Progenitor cell of endocrine pancreas (in vitro differentiated cells): ENCODE data around the gene ARCN1. TPM values are rescaled to one million over a fixed set of nuclear protein-coding genes. Genes with fewer than 3 reads are reported as not detected.

Experiments
- DNase-seq: peaks from one replicate; pipeline ENCODE4 v3.0.0; 2021; ENCODE audit warnings: low spot score; ENCODE audit not compliant: unreplicated experiment
- H3K27ac Mint-ChIP-seq: 2 replicates; pipeline ENCODE4 v1.8.0; 2021; ENCODE audit warnings: mild to moderate bottlenecking, moderate library complexity, mixed read lengths
- H3K27me3 Mint-ChIP-seq: 2 replicates; pipeline ENCODE4 v1.8.0; 2021; ENCODE audit warnings: mixed read lengths
- H3K36me3 Mint-ChIP-seq: 2 replicates; pipeline ENCODE4 v1.8.0; 2022; ENCODE audit warnings: mixed read lengths; ENCODE audit not compliant: insufficient read depth
- H3K4me1 Mint-ChIP-seq: 2 replicates; pipeline ENCODE4 v1.8.0; 2021; ENCODE audit warnings: low read depth, mixed read lengths
- H3K4me3 Mint-ChIP-seq: 2 replicates; pipeline ENCODE4 v1.8.0; 2021; ENCODE audit warnings: low read depth, mild to moderate bottlenecking, moderate library complexity, mixed read lengths
- H3K9me3 Mint-ChIP-seq: 2 replicates; pipeline ENCODE4 v1.8.0; 2021; ENCODE audit warnings: low read depth, mixed read lengths
- total RNA-seq: library from RNA; stranded (reverse); gene quantifications from 2 replicates; pipeline ENCODE4 v1.2.1, GENCODE V29; 2021
- TF ChIP-seq, protein P1 (sequence below): fragments of 200-600 bp; sonication (generic); IDR thresholded peaks from one replicate; pipeline ENCODE4 v1.5.0; 2021; ENCODE audit warnings: antibody characterized with exemption, mild to moderate bottlenecking; ENCODE audit not compliant: unreplicated experiment

The ARCN1 gene
- total RNA-seq, 1 donor from 2014 or later, result 112 TPM

- no peak overlapping the region for H3K27ac Mint-ChIP-seq
- H3K36me3 Mint-ChIP-seq, result peaks cover 5% of the 10 kb centered on the region
- TF ChIP-seq, protein P1, sequence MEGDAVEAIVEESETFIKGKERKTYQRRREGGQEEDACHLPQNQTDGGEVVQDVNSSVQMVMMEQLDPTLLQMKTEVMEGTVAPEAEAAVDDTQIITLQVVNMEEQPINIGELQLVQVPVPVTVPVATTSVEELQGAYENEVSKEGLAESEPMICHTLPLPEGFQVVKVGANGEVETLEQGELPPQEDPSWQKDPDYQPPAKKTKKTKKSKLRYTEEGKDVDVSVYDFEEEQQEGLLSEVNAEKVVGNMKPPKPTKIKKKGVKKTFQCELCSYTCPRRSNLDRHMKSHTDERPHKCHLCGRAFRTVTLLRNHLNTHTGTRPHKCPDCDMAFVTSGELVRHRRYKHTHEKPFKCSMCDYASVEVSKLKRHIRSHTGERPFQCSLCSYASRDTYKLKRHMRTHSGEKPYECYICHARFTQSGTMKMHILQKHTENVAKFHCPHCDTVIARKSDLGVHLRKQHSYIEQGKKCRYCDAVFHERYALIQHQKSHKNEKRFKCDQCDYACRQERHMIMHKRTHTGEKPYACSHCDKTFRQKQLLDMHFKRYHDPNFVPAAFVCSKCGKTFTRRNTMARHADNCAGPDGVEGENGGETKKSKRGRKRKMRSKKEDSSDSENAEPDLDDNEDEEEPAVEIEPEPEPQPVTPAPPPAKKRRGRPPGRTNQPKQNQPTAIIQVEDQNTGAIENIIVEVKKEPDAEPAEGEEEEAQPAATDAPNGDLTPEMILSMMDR, result no peak
- H3K9me3 Mint-ChIP-seq, result no peaks in the 10 kb centered on the region
- peaks cover 7% of the 10 kb centered on the region for H3K4me1 Mint-ChIP-seq
- no peaks in the 10 kb centered on the region for H3K27me3 Mint-ChIP-seq
- no peak for DNase-seq
- no peak overlapping the region for H3K4me3 Mint-ChIP-seq
Measured at GRCh38 chr11:118535261-118535660, 36.9 kb upstream of the ARCN1 start.

- no peak for DNase-seq
- no peaks in the 10 kb centered on the region for H3K27me3 Mint-ChIP-seq
- peaks cover 12% of the 10 kb centered on the region for H3K36me3 Mint-ChIP-seq
- H3K27ac Mint-ChIP-seq, result no peak overlapping the region
- TF ChIP-seq, protein P1, result no peak
- peaks cover 2% of the 10 kb centered on the region for H3K4me1 Mint-ChIP-seq
- H3K9me3 Mint-ChIP-seq, result no peaks in the 10 kb centered on the region
- no peak overlapping the region for H3K4me3 Mint-ChIP-seq
Measured at GRCh38 chr11:118536726-118537125, 35.5 kb upstream of the ARCN1 start.

- Mint-ChIP-seq H3K9me3 (no peaks in the 10 kb centered on the region), H3K27me3 (no peaks in the 10 kb centered on the region), H3K4me3 (no peak overlapping the region), H3K4me1 (no peaks in the 10 kb centered on the region), H3K27ac (no peak overlapping the region), H3K36me3 (peaks cover 12% of the 10 kb centered on the region)
- TF ChIP-seq, protein P1, result no peak
- no peak for DNase-seq
Measured at GRCh38 chr11:118537409-118537980, 34.7 kb upstream of the ARCN1 start.

DNA sequence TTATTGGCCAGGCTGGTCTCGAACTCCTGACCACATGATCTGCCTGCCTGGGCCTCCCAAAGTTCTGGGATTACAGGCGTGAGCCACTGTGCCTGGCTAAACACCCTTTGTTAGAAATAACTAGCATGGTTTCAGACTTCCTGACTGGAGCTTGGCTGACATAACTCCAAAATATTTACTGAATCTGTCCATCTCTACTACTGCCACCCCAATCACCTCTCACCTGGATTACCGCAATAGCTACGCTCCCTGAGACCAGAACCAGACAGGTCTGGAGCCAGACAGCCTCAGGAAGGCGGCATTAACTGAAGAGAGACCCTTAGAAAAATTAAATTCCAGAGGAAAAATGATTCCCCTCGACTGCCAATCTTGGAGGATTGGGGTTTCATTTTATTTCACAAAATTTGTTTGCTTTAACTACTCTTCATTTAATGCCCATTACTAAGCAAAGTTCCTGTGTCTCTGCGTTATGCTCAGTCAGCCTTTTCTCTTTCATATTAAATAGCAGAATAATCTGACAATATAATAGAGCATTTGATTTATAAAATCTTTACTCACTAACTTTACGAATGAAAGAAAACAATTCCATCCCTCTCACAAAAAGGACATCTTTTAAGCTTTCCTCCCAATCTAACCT, 28.1 kb upstream of the ARCN1 start:
- peaks cover 12% of the 10 kb centered on the region for H3K36me3 Mint-ChIP-seq
- H3K27me3 Mint-ChIP-seq, result no peaks in the 10 kb centered on the region
- TF ChIP-seq, protein P1, result no peak
- H3K9me3 Mint-ChIP-seq, result no peaks in the 10 kb centered on the region
- no peak overlapping the region for H3K27ac Mint-ChIP-seq
- H3K4me1 Mint-ChIP-seq, result no peaks in the 10 kb centered on the region
- DNase-seq, result no peak
- no peak overlapping the region for H3K4me3 Mint-ChIP-seq

- Mint-ChIP-seq H3K4me1 (no peaks in the 10 kb centered on the region), H3K9me3 (no peaks in the 10 kb centered on the region), H3K4me3 (no peak overlapping the region), H3K36me3 (peaks cover 12% of the 10 kb centered on the region), H3K27ac (no peak overlapping the region), H3K27me3 (no peaks in the 10 kb centered on the region)
- no peak for DNase-seq
- TF ChIP-seq, protein P1, result no peak
Measured at GRCh38 chr11:118544647-118545010, 27.6 kb upstream of the ARCN1 start.
